GM19239 (cell line): ENCODE results near the gene SVIL.
"Not testable (repeated sequence)": the region's sequence is repeated elsewhere in the genome, so short reads cannot be mapped to it uniquely, and the experiment has no call there.

Source experiments
- DNase-seq: peaks from one replicate; pipeline ENCODE4 v3.0.0; 2011; ENCODE audit warnings: low spot score; ENCODE audit not compliant: insufficient read length
- FAIRE-seq: peaks from 2 replicates; lab custom pipeline; 2011; peaks lifted over from hg19 to GRCh38; lab: Jason Lieb, UNC

The SVIL gene

GRCh38 chr10:29448125-29448524 is 186.6 kb downstream of the SVIL start:
- no peak for FAIRE-seq
- no peak for DNase-seq

GRCh38 chr10:29446327-29446726 is 188.4 kb downstream of the SVIL start:
- DNase-seq (no peak), FAIRE-seq (no peak)

GRCh38 chr10:29443745-29444523 is 190.8 kb downstream of the SVIL start:
- no peak for FAIRE-seq
- DNase-seq = no peak

GRCh38 chr10:29440981-29441380 is 193.8 kb downstream of the SVIL start:
- no peak for FAIRE-seq

GRCh38 chr10:29439005-29439404 is 195.8 kb downstream of the SVIL start:
- DNase-seq, FAIRE-seq: not testable (repeated sequence)

More at GRCh38 chr10:29440981-29441380, 193.8 kb downstream of the SVIL start:
- DNase-seq = no peak

- no peak for FAIRE-seq
Observed at GRCh38 chr10:29438271-29438670, 196.5 kb downstream of the SVIL start.

GRCh38 chr10:29437871-29438270 is 196.9 kb downstream of the SVIL start:
- FAIRE-seq = no peak
- no peak for DNase-seq

More at GRCh38 chr10:29438271-29438670, 196.5 kb downstream of the SVIL start:
- no peak for DNase-seq

GRCh38 chr10:29435809-29436501 is 198.8 kb downstream of the SVIL start:
- DNase-seq (no peak), FAIRE-seq (no peak)

GRCh38 chr10:29434111-29434510 is 200.7 kb downstream of the SVIL start:
- no peak for FAIRE-seq
- DNase-seq = no peak

- no peak for DNase-seq
- FAIRE-seq = no peak
Observed at GRCh38 chr10:29431711-29432110, 203.1 kb downstream of the SVIL start.

- DNase-seq = no peak
- FAIRE-seq = no peak
Observed at GRCh38 chr10:29430101-29430500, 204.7 kb downstream of the SVIL start.

- DNase-seq (no peak), FAIRE-seq (no peak)
Observed at GRCh38 chr10:29428486-29428885, 206.3 kb downstream of the SVIL start.

- FAIRE-seq (no peak), DNase-seq (no peak)
Observed at GRCh38 chr10:29427667-29428066, 207.1 kb downstream of the SVIL start.

GRCh38 chr10:29426420-29426819 is 208.4 kb downstream of the SVIL start:
- FAIRE-seq (no peak), DNase-seq (no peak)

GRCh38 chr10:29424017-29424416 is 210.8 kb downstream of the SVIL start:
- no peak for FAIRE-seq

GRCh38 chr10:29420744-29421143 is 214.0 kb downstream of the SVIL start:
- FAIRE-seq (no peak), DNase-seq (no peak)

More at GRCh38 chr10:29424017-29424416, 210.8 kb downstream of the SVIL start:
- DNase-seq = no peak

- FAIRE-seq = no peak
- DNase-seq = no peak
Observed at GRCh38 chr10:29417324-29417723, 217.4 kb downstream of the SVIL start.

- DNase-seq (no peak), FAIRE-seq (no peak)
Observed at GRCh38 chr10:29415876-29416275, 218.9 kb downstream of the SVIL start.

- no peak for DNase-seq
- no peak for FAIRE-seq
Observed at GRCh38 chr10:29414501-29414900, 220.3 kb downstream of the SVIL start.

GRCh38 chr10:29412485-29412884 is 222.3 kb downstream of the SVIL start:
- FAIRE-seq = no peak
- DNase-seq = no peak

- FAIRE-seq = no peak
Observed at GRCh38 chr10:29411666-29412315, 223.0 kb downstream of the SVIL start.

More at GRCh38 chr10:29411666-29412315, 223.0 kb downstream of the SVIL start:
- no peak for DNase-seq
